Transverse colon (tissue), 4 donors: ENCODE measurements around the gene SMYD3. TPM values are rescaled to one million over a fixed set of nuclear protein-coding genes. Genes with fewer than 3 reads are reported as not detected.

Experiments
- DNase-seq: peaks from one replicate; pipeline ENCODE4 v3.0.0-alpha.2; 2019
- H3K27ac ChIP-seq, 4 donors: fragments of 200-600 bp; sonication (generic); 2 replicates each; pipeline ENCODE4 v1.5.1; 2016 to 2018; ENCODE audit warnings: inconsistent platforms in 4 of 4
- H3K27me3 ChIP-seq: fragments of 200-600 bp; sonication (generic); 2 replicates; pipeline ENCODE4 v1.5.1; 2017; ENCODE audit warnings: inconsistent platforms
- H3K36me3 ChIP-seq, 4 donors: fragments of 200-600 bp; sonication (generic); 2 replicates each; pipeline ENCODE4 v1.5.1; 2017 to 2019; ENCODE audit warnings: inconsistent platforms in 4 of 4
- H3K4me1 ChIP-seq, 4 donors: fragments of 200-600 bp; sonication (generic); 2 replicates each; pipeline ENCODE4 v1.5.1; 2017 to 2020; ENCODE audit warnings: inconsistent platforms in 4 of 4
- H3K4me3 ChIP-seq, 4 donors: fragments of 200-600 bp; sonication (generic); 1 replicate in 1 of 4; 2 replicates in 3 of 4; pipeline versions ENCODE4 v1.5.1 to v1.6.1; 2017 to 2019; ENCODE audit warnings: inconsistent platforms in 4 of 4
- H3K9me3 ChIP-seq, 2 donors: fragments of 200-600 bp; sonication (generic); 2 replicates each; pipeline ENCODE4 v1.5.1; 2017 to 2019; ENCODE audit warnings: inconsistent platforms in 2 of 2
- CTCF ChIP-seq, 5 experiments: fragments of 200-600 bp in 3 of 5; fragments of 450-650 bp in 2 of 5; sonication (generic) in 3 of 5; IDR thresholded peaks; 1 replicate in 2 of 5; 2 replicates in 3 of 5; pipeline ENCODE4 v1.5.1; 2016 to 2017; ENCODE audit warnings: antibody characterized with exemption in 5 of 5, inconsistent platforms in 3 of 5, mild to moderate bottlenecking in 2 of 5, moderate library complexity in 1 of 5
- EP300 ChIP-seq: sonication (generic); formaldehyde crosslinking; IDR thresholded peaks from one replicate; pipeline ENCODE4 v1.6.1; 2017; ENCODE audit warnings: antibody characterized with exemption, low read depth
- POLR2A ChIP-seq: fragments of 450-650 bp; IDR thresholded peaks from one replicate; pipeline ENCODE4 v1.6.1; 2016; ENCODE audit warnings: antibody characterized with exemption, mild to moderate bottlenecking, moderate library complexity
- POLR2AphosphoS5 ChIP-seq, 3 donors: sonication (generic); formaldehyde crosslinking; IDR thresholded peaks; one replicate each; pipeline ENCODE4 v1.6.1; 2016; ENCODE audit warnings: antibody characterized with exemption in 3 of 3
- WGBS, 2 donors: methylation state at CpG; one replicate each; pipeline ENCODE4 v1.1.5; 2018; ENCODE audit warnings: low coverage in 1 of 2; 5-methylcytosine and 5-hydroxymethylcytosine counted together
- in situ Hi-C, 4 donors: fragments of 200-750 bp; cut with MboI; loops; one replicate each; pipeline versions ENCODE4 v1.15.0 to v1.15.1; 2017; ENCODE audit warnings: low sequenced_read_pairs in 3 of 4, low pct_ligation_motif_present in 1 of 4, low pct_unique_long_range_greater_than_20kb in 1 of 4
- intact Hi-C: fragments of 100-400 bp; cut with DNase I; formaldehyde crosslinking; loops from one replicate; pipeline ENCODE4 v1.15.1; 2023; ENCODE audit warnings: low total_unique reads
- total RNA-seq, 4 donors: library from RNA; depleted of rRNA; stranded (reverse); fragments of >200 nt; gene quantifications; one replicate each; pipeline ENCODE4 v1.1.0, GENCODE V29; 2016

Gene SMYD3
- total RNA-seq, 4 donors from 2014 or later: 10.5 to 31.3 (median 25.8) TPM

- no peak for DNase-seq
- TF ChIP-seq EP300 (no peak), POLR2A (no peak), CTCF (IDR thresholded peaks at IDR 0.05) (no peak), POLR2AphosphoS5 (IDR thresholded peaks at IDR 0.05) (no peak)
- Histone ChIP-seq H3K4me1 (no peaks in the 10 kb centered on the region), H3K4me3 (no peak overlapping the region), H3K9me3 (no peaks in the 10 kb centered on the region), H3K27ac (no peak overlapping the region), H3K27me3 (no peaks in the 10 kb centered on the region), H3K36me3 (no peaks in the 10 kb centered on the region)
- intact Hi-C loops (no loop called here), in situ Hi-C loops (loop anchor here in 1 of 4 donors (25.0 kb wide), 1 partner anchor 1141 kb away; no protein-coding TSS in a partner anchor)
- WGBS, 2 donors: 90% methylated on average over 2 to 6 of the region's 6 CpGs
Measured at GRCh38 chr1:246278371-246278770, 228.7 kb downstream of the SMYD3 start.

- Histone ChIP-seq H3K27ac (no peak overlapping the region), H3K9me3 (no peaks in the 10 kb centered on the region), H3K27me3 (no peaks in the 10 kb centered on the region), H3K36me3 (no peaks in the 10 kb centered on the region), H3K4me1 (no peaks in the 10 kb centered on the region), H3K4me3 (no peak overlapping the region)
- in situ Hi-C loops (loop anchor here in 1 of 4 donors (25.0 kb wide), 1 partner anchor 1138 kb away; no protein-coding TSS in a partner anchor), intact Hi-C loops (no loop called here)
- TF ChIP-seq CTCF (IDR thresholded peaks at IDR 0.05) (no peak), POLR2A (no peak), POLR2AphosphoS5 (IDR thresholded peaks at IDR 0.05) (no peak), EP300 (no peak)
- no peak for DNase-seq
- 83 to 90% methylated on average over 3 of the region's 3 CpGs for WGBS, 2 donors
Measured at GRCh38 chr1:246275036-246275435, 232.0 kb downstream of the SMYD3 start.

- no peaks in the 10 kb centered on the region for H3K9me3 ChIP-seq
- no peaks in the 10 kb centered on the region for H3K27me3 ChIP-seq
- WGBS, 2 donors: 69 to 76% methylated on average over 2 of the region's 2 CpGs
- in situ Hi-C loops: no loop called here
- no peak for TF ChIP-seq POLR2AphosphoS5 (IDR thresholded peaks at IDR 0.05)
- no peak for TF ChIP-seq POLR2A
- TF ChIP-seq EP300: no peak
- TF ChIP-seq CTCF (IDR thresholded peaks at IDR 0.05): no peak
- H3K4me3 ChIP-seq: no peak overlapping the region
- H3K36me3 ChIP-seq: no peaks in the 10 kb centered on the region
- no peaks in the 10 kb centered on the region for H3K4me1 ChIP-seq
- H3K27ac ChIP-seq: no peak overlapping the region
- intact Hi-C loops: no loop called here
- DNase-seq: no peak
Measured at GRCh38 chr1:246274186-246274585, 232.9 kb downstream of the SMYD3 start.

- WGBS, 2 donors: 95 to 98% methylated on average over 4 of the region's 4 CpGs
- Histone ChIP-seq H3K27ac (no peak overlapping the region), H3K27me3 (no peaks in the 10 kb centered on the region), H3K9me3 (no peaks in the 10 kb centered on the region), H3K4me3 (no peak overlapping the region), H3K4me1 (no peaks in the 10 kb centered on the region), H3K36me3 (no peaks in the 10 kb centered on the region)
- TF ChIP-seq CTCF (IDR thresholded peaks at IDR 0.05): no peak
- TF ChIP-seq EP300: no peak
- TF ChIP-seq POLR2A: no peak
- TF ChIP-seq POLR2AphosphoS5 (IDR thresholded peaks at IDR 0.05): no peak
- intact Hi-C loops: no loop called here
- in situ Hi-C loops: no loop called here
- no peak for DNase-seq
Measured at GRCh38 chr1:246271516-246271915, 235.6 kb downstream of the SMYD3 start.
